GM10266 (cell line): ENCODE measurements around the gene CPHXL2.

Experiments used
- DNase-seq: peaks from one replicate; pipeline ENCODE4 v3.0.0; 2012; ENCODE audit errors: extremely low spot score
- CTCF ChIP-seq: IDR thresholded peaks from 2 replicates; pipeline ENCODE4 v1.5.1; 2012; ENCODE audit warnings: mild to moderate bottlenecking, low read depth; ENCODE audit not compliant: control insufficient read depth, insufficient read depth; ENCODE audit errors: missing control alignments

Gene CPHXL2

GRCh38 chr16:75628351-75628750 is 48.5 kb downstream of the CPHXL2 start:
- TF ChIP-seq CTCF, result no peak

GRCh38 chr16:75627851-75628250 is 49.0 kb downstream of the CPHXL2 start:
- DNase-seq, result no peak
- no peak for TF ChIP-seq CTCF

More at GRCh38 chr16:75628351-75628750, 48.5 kb downstream of the CPHXL2 start:
- DNase-seq, result no peak

GRCh38 chr16:75626806-75627205 is 50.0 kb downstream of the CPHXL2 start:
- DNase-seq, result no peak
- no peak for TF ChIP-seq CTCF

- no peak for TF ChIP-seq CTCF
- no peak for DNase-seq
These were observed 51.9 kb downstream of the CPHXL2 start for GRCh38 chr16:75624921-75625334.

- no peak for TF ChIP-seq CTCF
- DNase-seq, result peak; percentile 87
These were observed 53.8 kb downstream of the CPHXL2 start, which contains the start of gene ADAT1 for GRCh38 chr16:75622761-75623605. TSS of gene ADAT1 (minus strand) at chr16:75623281. CDS start at chr16:75620799, 2,482 bp downstream.

GRCh38 chr16:75621170-75621477 is 55.7 kb downstream of the CPHXL2 start:
- DNase-seq, result no peak
- peak; percentile 54 for TF ChIP-seq CTCF
